Gastroesophageal sphincter (tissue), 3 donors: ENCODE results near the gene APOBR.

ENCODE experiments used
- EP300 ChIP-seq: sonication (generic); formaldehyde crosslinking; IDR thresholded peaks from one replicate; pipeline ENCODE4 v1.6.1; 2017; ENCODE audit warnings: antibody characterized with exemption, mild to moderate bottlenecking
- POLR2A ChIP-seq, 2 donors: fragments of 450-650 bp; IDR thresholded peaks; one replicate each; pipeline ENCODE4 v1.6.1; 2017; ENCODE audit warnings: antibody characterized with exemption in 2 of 2, mild to moderate bottlenecking in 2 of 2, moderate library complexity in 1 of 2
- POLR2AphosphoS5 ChIP-seq: sonication (generic); formaldehyde crosslinking; IDR thresholded peaks from one replicate; pipeline ENCODE4 v1.6.1; 2017; ENCODE audit warnings: antibody characterized with exemption
- TF ChIP-seq, protein P1 (sequence below), 4 experiments: fragments of 200-600 bp in 2 of 4; fragments of 450-650 bp in 2 of 4; sonication (generic) in 1 of 4; IDR thresholded peaks; one replicate each; pipeline ENCODE4 v1.5.1; 2017 to 2019; ENCODE audit warnings: antibody characterized with exemption in 4 of 4, mild to moderate bottlenecking in 2 of 4, moderate library complexity in 2 of 4

GRCh38 chr16:28527985-28528384 is 33.5 kb downstream of the APOBR start:
- TF ChIP-seq, protein P1, sequence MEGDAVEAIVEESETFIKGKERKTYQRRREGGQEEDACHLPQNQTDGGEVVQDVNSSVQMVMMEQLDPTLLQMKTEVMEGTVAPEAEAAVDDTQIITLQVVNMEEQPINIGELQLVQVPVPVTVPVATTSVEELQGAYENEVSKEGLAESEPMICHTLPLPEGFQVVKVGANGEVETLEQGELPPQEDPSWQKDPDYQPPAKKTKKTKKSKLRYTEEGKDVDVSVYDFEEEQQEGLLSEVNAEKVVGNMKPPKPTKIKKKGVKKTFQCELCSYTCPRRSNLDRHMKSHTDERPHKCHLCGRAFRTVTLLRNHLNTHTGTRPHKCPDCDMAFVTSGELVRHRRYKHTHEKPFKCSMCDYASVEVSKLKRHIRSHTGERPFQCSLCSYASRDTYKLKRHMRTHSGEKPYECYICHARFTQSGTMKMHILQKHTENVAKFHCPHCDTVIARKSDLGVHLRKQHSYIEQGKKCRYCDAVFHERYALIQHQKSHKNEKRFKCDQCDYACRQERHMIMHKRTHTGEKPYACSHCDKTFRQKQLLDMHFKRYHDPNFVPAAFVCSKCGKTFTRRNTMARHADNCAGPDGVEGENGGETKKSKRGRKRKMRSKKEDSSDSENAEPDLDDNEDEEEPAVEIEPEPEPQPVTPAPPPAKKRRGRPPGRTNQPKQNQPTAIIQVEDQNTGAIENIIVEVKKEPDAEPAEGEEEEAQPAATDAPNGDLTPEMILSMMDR (IDR thresholded peaks at IDR 0.05), result no peak
- TF ChIP-seq POLR2A (IDR thresholded peaks at IDR 0.05), result no peak
- TF ChIP-seq POLR2AphosphoS5, result no peak
- TF ChIP-seq EP300, result no peak
